IMR-90 (cell line): ENCODE data around the gene CACNB3. TPM values are rescaled to one million over a fixed set of nuclear protein-coding genes. Genes with fewer than 3 reads are reported as not detected.

Experiments
- ATAC-seq: fragments of 200-7000 bp; cut with Tn5 transposase; 2 replicates; pipeline ENCODE4 v1.9.1; 2020; ENCODE audit warnings: low read depth, mild to moderate bottlenecking, moderate library complexity
- BruUV-seq: library from RNA; stranded (reverse); fragments of 400-500 nt; replicated peaks from 2 replicates; lab custom pipeline; 2021; lab: Mats Ljungman, UMichigan
- CTCF ChIA-PET: fragments of 300-600 bp; formaldehyde crosslinking; extraction: SDS; loops from one replicate; lab custom pipeline; 2021; ENCODE audit warnings: antibody characterized with exemption; lab: Yijun Ruan, JAX
- POLR2A ChIA-PET: fragments of 300-600 bp; sonication (Branson Sonifier 250); formaldehyde crosslinking; loops from one replicate; lab custom pipeline; 2022; ENCODE audit warnings: antibody characterized with exemption; ENCODE audit not compliant: unreplicated experiment; lab: Charles Lee
- DNase-seq: peaks from one replicate; pipeline ENCODE4 v3.0.0; 2013
- H2AFZ ChIP-seq: replicated peaks from 2 replicates; pipeline ENCODE3; 2013; ENCODE audit warnings: low read length, mild to moderate bottlenecking; ENCODE audit not compliant: poor library complexity
- H2AK5ac ChIP-seq: 2 replicates; pipeline ENCODE4 v1.6.1; 2013; ENCODE audit warnings: low read depth, low read length, inconsistent platforms
- H2AK9ac ChIP-seq: replicated peaks from 2 replicates; pipeline ENCODE3; 2013; ENCODE audit warnings: mild to moderate bottlenecking, low read depth, low read length, moderate library complexity; ENCODE audit not compliant: poor library complexity
- H2BK120ac ChIP-seq: 2 replicates; pipeline ENCODE4 v1.6.1; 2013; ENCODE audit warnings: low read depth, low read length, inconsistent platforms
- H2BK15ac ChIP-seq: 3 replicates; pipeline ENCODE4 v1.6.1; 2013; ENCODE audit warnings: low read depth, low read length, inconsistent platforms
- H2BK20ac ChIP-seq: 2 replicates; pipeline ENCODE4 v1.6.1; 2013; ENCODE audit warnings: low read depth, mild to moderate bottlenecking, inconsistent platforms, low read length, moderate library complexity
- H2BK5ac ChIP-seq: 2 replicates; pipeline ENCODE4 v1.6.1; 2013; ENCODE audit warnings: mild to moderate bottlenecking, low read depth, low read length, inconsistent platforms; ENCODE audit not compliant: poor library complexity, severe bottlenecking
- H3K14ac ChIP-seq: replicated peaks from 2 replicates; pipeline ENCODE4 v1.6.1; 2013; ENCODE audit warnings: low read depth, low read length, inconsistent platforms
- H3K18ac ChIP-seq: 2 replicates; pipeline ENCODE4 v1.6.1; 2013; ENCODE audit warnings: low read depth, low read length, control low read depth
- H3K23ac ChIP-seq: 2 replicates; pipeline ENCODE4 v1.6.1; 2013; ENCODE audit warnings: low read depth, low read length, inconsistent platforms
- H3K27ac ChIP-seq: 2 replicates; pipeline ENCODE4 v1.5.1; 2013; ENCODE audit warnings: mild to moderate bottlenecking, control low read depth, low read length; ENCODE audit not compliant: insufficient read depth
- H3K27me3 ChIP-seq: 2 replicates; pipeline ENCODE4 v1.6.1; 2013; ENCODE audit warnings: low read length; ENCODE audit not compliant: control insufficient read depth, insufficient read depth
- H3K36me3 ChIP-seq: 2 replicates; pipeline ENCODE4 v1.6.1; 2013; ENCODE audit warnings: low read length, mixed read lengths; ENCODE audit not compliant: control insufficient read depth, insufficient read depth
- H3K4ac ChIP-seq: 2 replicates; pipeline ENCODE4 v1.6.1; 2013; ENCODE audit warnings: low read depth, low read length, inconsistent platforms
- H3K4me1 ChIP-seq: 2 replicates; pipeline ENCODE4 v1.6.1; 2013; ENCODE audit warnings: low read length, mixed read lengths; ENCODE audit not compliant: control insufficient read depth, insufficient read depth
- H3K4me2 ChIP-seq: 2 replicates; pipeline ENCODE4 v1.6.1; 2013; ENCODE audit warnings: low read depth, mild to moderate bottlenecking, control low read depth, low read length, moderate library complexity
- H3K4me3 ChIP-seq: 2 replicates; pipeline ENCODE4 v1.5.1; 2013; ENCODE audit warnings: low read depth, mild to moderate bottlenecking, control low read depth, low read length, moderate library complexity; ENCODE audit not compliant: insufficient read depth
- H3K56ac ChIP-seq: 2 replicates; pipeline ENCODE4 v1.6.1; 2013; ENCODE audit warnings: low read length, inconsistent platforms; ENCODE audit not compliant: insufficient read depth; ENCODE audit errors: extremely low read depth
- H3K79me1 ChIP-seq, 2 experiments: 2 replicates each; pipeline ENCODE4 v1.6.1; 2013; ENCODE audit warnings: low read length in 2 of 2, inconsistent platforms in 1 of 2, low read depth in 1 of 2
- H3K9ac ChIP-seq: 2 replicates; pipeline ENCODE4 v1.6.1; 2013; ENCODE audit warnings: low read depth, low read length, control low read depth
- H3K9me1 ChIP-seq: 2 replicates; pipeline ENCODE4 v1.6.1; 2013; ENCODE audit warnings: low read length, inconsistent platforms; ENCODE audit not compliant: insufficient read depth
- H3K9me3 ChIP-seq: 2 replicates; pipeline ENCODE4 v1.6.1; 2013; ENCODE audit warnings: low read length; ENCODE audit not compliant: control insufficient read depth, insufficient read depth
- H4K20me1 ChIP-seq: 2 replicates; pipeline ENCODE4 v1.6.1; 2013; ENCODE audit warnings: low read length, inconsistent platforms; ENCODE audit not compliant: insufficient read depth
- H4K5ac ChIP-seq: 2 replicates; pipeline ENCODE4 v1.6.1; 2013; ENCODE audit warnings: mild to moderate bottlenecking, low read depth, low read length, control low read depth
- H4K8ac ChIP-seq, 2 experiments: 2 replicates each; pipeline ENCODE4 v1.6.1; 2013; ENCODE audit warnings: low read depth in 2 of 2, low read length in 2 of 2, control low read depth in 1 of 2, inconsistent platforms in 1 of 2
- H4K91ac ChIP-seq: 2 replicates; pipeline ENCODE4 v1.6.1; 2013; ENCODE audit warnings: low read depth, low read length, inconsistent platforms; ENCODE audit not compliant: insufficient read depth
- BHLHE40 ChIP-seq: fragments of 150-350 bp; IDR thresholded peaks from 2 replicates; pipeline ENCODE4 v1.6.1; 2016; ENCODE audit warnings: mild to moderate bottlenecking, low read depth, low read length
- CEBPB ChIP-seq: IDR thresholded peaks from 2 replicates; pipeline ENCODE4 v1.6.1; 2012; ENCODE audit warnings: low read depth, low read length, improper control_type of control experiment
- CHD1 ChIP-seq: IDR thresholded peaks from 2 replicates; pipeline ENCODE4 v1.6.1; 2012; ENCODE audit warnings: low read depth, low read length, improper control_type of control experiment
- ELK1 ChIP-seq: fragments of 150-350 bp; IDR thresholded peaks from 2 replicates; pipeline ENCODE4 v1.6.1; 2016; ENCODE audit warnings: low read depth, mild to moderate bottlenecking, low read length, moderate library complexity, borderline replicate concordance
- FOS ChIP-seq: fragments of 150-350 bp; IDR thresholded peaks from 2 replicates; pipeline ENCODE4 v1.6.1; 2016; ENCODE audit warnings: low read depth, low read length
- MAFK ChIP-seq: IDR thresholded peaks from 2 replicates; pipeline ENCODE4 v1.6.1; 2012; ENCODE audit warnings: low read depth, low read length, improper control_type of control experiment
- MXI1 ChIP-seq: IDR thresholded peaks from 2 replicates; pipeline ENCODE4 v1.6.1; 2012; ENCODE audit warnings: low read depth, mild to moderate bottlenecking, low read length, moderate library complexity, borderline replicate concordance
- NFE2L2 ChIP-seq: fragments of 150-350 bp; IDR thresholded peaks from 2 replicates; pipeline ENCODE4 v1.6.1; 2016; ENCODE audit warnings: low read depth, mild to moderate bottlenecking, low read length
- POLR2A ChIP-seq: IDR thresholded peaks from 2 replicates; pipeline ENCODE4 v1.6.1; 2012; ENCODE audit warnings: mild to moderate bottlenecking, low read depth, low read length
- RAD21 ChIP-seq: IDR thresholded peaks from 2 replicates; pipeline ENCODE4 v1.6.1; 2012; ENCODE audit warnings: low read length, improper control_type of control experiment
- RCOR1 ChIP-seq: IDR thresholded peaks from 2 replicates; pipeline ENCODE4 v1.6.1; 2012; ENCODE audit warnings: mild to moderate bottlenecking, low read length, improper control_type of control experiment; ENCODE audit not compliant: insufficient replicate concordance
- RFX5 ChIP-seq: IDR thresholded peaks from 2 replicates; pipeline ENCODE4 v1.8.0; 2012; ENCODE audit warnings: low read depth, mild to moderate bottlenecking, low read length, moderate library complexity
- SMC3 ChIP-seq: fragments of 150-350 bp; IDR thresholded peaks from 2 replicates; pipeline ENCODE4 v1.6.1; 2016; ENCODE audit warnings: low read depth, mild to moderate bottlenecking, antibody characterized with exemption, low read length, moderate library complexity
- USF2 ChIP-seq: fragments of 150-350 bp; IDR thresholded peaks from 2 replicates; pipeline ENCODE4 v1.6.1; 2017; ENCODE audit warnings: mild to moderate bottlenecking, antibody characterized with exemption, low read length, low read depth
- WGBS, 2 experiments: methylation state at CpG; one replicate each; pipeline versions ENCODE4 v1.1.5 to v1.1.7; 2013; ENCODE audit warnings: missing lambda C conversion rate in 2 of 2; ENCODE audit not compliant: insufficient read length in 1 of 2; ENCODE audit errors: extremely low coverage in 2 of 2; 5-methylcytosine and 5-hydroxymethylcytosine counted together
- dilution Hi-C: fragments of 300-500 bp; cut with HindIII; formaldehyde crosslinking; loops from one replicate; pipeline ENCODE4 v1.14.3; 2018; ENCODE audit warnings: low sequenced_read_pairs; ENCODE audit not compliant: unreplicated experiment
- in situ Hi-C: fragments of 300-500 bp; cut with MboI; formaldehyde crosslinking; loops from 3 replicates; pipeline ENCODE4 v1.14.3; 2019; ENCODE audit warnings: low sequenced_read_pairs, inconsistent platforms, mixed read lengths
- intact Hi-C: fragments of 100-400 bp; cut with micrococcal nuclease; formaldehyde crosslinking; loops from 2 replicates; pipeline ENCODE4 v1.10.0; 2022
- polyA plus RNA-seq, 3 experiments: library from polyadenylated mRNA; depleted of rRNA; stranded (reverse); fragments of >200 nt; gene quantifications; 2 replicates each; pipeline ENCODE4 v1.2.3, GENCODE V29; 2012; ENCODE audit warnings: low replicate concordance in 1 of 3
- total RNA-seq: library from RNA; depleted of rRNA; stranded (reverse); fragments of >200 nt; gene quantifications from 2 replicates; pipeline ENCODE4 v1.2.3, GENCODE V29; 2012
- TF ChIP-seq, protein P1 (sequence below): conservative IDR thresholded peaks from 2 replicates; pipeline ENCODE4 v1.5.1; 2012; ENCODE audit warnings: mild to moderate bottlenecking, low read depth, low read length, improper control_type of control experiment

CACNB3 gene
- total and polyA plus RNA-seq, 2 of the 4 experiments (the other 2 are of a cell fraction), result 18.1 to 45.1 TPM

DNA sequence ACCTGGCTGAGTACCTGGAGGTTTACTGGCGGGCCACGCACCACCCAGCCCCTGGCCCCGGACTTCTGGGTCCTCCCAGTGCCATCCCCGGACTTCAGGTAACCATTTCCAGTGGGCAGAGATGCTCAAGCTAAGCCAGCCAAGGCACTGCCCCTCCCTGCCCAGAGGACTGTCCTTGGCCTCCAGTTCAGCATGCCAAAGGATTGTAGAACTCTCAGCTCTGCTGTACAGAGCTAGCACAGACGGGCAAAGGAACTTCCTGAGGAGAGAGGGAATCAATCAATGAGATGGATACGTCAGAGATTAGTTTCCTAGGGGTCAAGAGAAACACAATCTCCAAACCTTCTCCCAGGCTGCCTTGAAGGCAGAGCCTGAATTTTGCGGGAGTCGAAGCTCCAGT is 8.7 kb downstream of the CACNB3 start:
- Histone ChIP-seq H3K23ac (no peak overlapping the region), H3K9me1 (no peaks in the 10 kb centered on the region; the same call in none of the 2 replicates), H3K4me1 (no peaks in the 10 kb centered on the region), H2AK9ac (no peak overlapping the region), H2BK5ac (no peak overlapping the region), H3K18ac (no peak overlapping the region), H2BK20ac (no peak overlapping the region), H2BK120ac (no peak overlapping the region), H3K9ac (no peak overlapping the region), H3K27ac (no peak overlapping the region), H3K79me1 (peaks cover 2 to 24% of the 10 kb centered on the region in 2 experiments; a peak in 2 of 4 replicates), H2AFZ (no peak overlapping the region), H4K20me1 (peaks cover 31% of the 10 kb centered on the region), H2AK5ac (no peak overlapping the region), H4K8ac (no peak overlapping the region), H4K5ac (no peak overlapping the region), H3K27me3 (no peaks in the 10 kb centered on the region), H3K9me3 (no peaks in the 10 kb centered on the region), H3K56ac (no peak overlapping the region), H3K36me3 (peaks cover 87% of the 10 kb centered on the region), H2BK15ac (no peak overlapping the region), H4K91ac (no peak overlapping the region), H3K4ac (no peak overlapping the region), H3K4me3 (no peak overlapping the region), H3K14ac (no peak overlapping the region), H3K4me2 (no peak overlapping the region)
- ChIA-PET CTCF (interaction anchor here (1.4 kb wide), 1 partner anchor 12 kb away, joined by 5 read pairs; no protein-coding TSS in a partner anchor), POLR2A (interaction anchor here (1.0 kb wide), 1 partner anchor 9 kb away, joined by 3 read pairs; the partner anchor contains the start of gene CACNB3)
- TF ChIP-seq BHLHE40 (no peak), CHD1 (no peak), RAD21 (no peak), RFX5 (no peak), NFE2L2 (no peak), MAFK (no peak), FOS (no peak), USF2 (no peak), ELK1 (no peak), MXI1 (no peak), RCOR1 (no peak), CEBPB (no peak), SMC3 (no peak), POLR2A (no peak)
- TF ChIP-seq, protein P1, sequence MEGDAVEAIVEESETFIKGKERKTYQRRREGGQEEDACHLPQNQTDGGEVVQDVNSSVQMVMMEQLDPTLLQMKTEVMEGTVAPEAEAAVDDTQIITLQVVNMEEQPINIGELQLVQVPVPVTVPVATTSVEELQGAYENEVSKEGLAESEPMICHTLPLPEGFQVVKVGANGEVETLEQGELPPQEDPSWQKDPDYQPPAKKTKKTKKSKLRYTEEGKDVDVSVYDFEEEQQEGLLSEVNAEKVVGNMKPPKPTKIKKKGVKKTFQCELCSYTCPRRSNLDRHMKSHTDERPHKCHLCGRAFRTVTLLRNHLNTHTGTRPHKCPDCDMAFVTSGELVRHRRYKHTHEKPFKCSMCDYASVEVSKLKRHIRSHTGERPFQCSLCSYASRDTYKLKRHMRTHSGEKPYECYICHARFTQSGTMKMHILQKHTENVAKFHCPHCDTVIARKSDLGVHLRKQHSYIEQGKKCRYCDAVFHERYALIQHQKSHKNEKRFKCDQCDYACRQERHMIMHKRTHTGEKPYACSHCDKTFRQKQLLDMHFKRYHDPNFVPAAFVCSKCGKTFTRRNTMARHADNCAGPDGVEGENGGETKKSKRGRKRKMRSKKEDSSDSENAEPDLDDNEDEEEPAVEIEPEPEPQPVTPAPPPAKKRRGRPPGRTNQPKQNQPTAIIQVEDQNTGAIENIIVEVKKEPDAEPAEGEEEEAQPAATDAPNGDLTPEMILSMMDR, result no peak
- in situ Hi-C loops, result no loop called here
- dilution Hi-C loops, result no loop called here
- DNase-seq (no peak), ATAC-seq (no peak)
- BruUV-seq, result no TSS peak
- 93% methylated on average over 2 of the region's 8 CpGs; no CpG with 5 or more reads in 1 of the 2 experiments for WGBS, 2 experiments
- intact Hi-C loops, result no loop called here
